ENCODE data around the gene WHRN.
A peak's percentile ranks its signal among the peaks of the same experiment; 100 is the strongest.

Gene WHRN

DNA sequence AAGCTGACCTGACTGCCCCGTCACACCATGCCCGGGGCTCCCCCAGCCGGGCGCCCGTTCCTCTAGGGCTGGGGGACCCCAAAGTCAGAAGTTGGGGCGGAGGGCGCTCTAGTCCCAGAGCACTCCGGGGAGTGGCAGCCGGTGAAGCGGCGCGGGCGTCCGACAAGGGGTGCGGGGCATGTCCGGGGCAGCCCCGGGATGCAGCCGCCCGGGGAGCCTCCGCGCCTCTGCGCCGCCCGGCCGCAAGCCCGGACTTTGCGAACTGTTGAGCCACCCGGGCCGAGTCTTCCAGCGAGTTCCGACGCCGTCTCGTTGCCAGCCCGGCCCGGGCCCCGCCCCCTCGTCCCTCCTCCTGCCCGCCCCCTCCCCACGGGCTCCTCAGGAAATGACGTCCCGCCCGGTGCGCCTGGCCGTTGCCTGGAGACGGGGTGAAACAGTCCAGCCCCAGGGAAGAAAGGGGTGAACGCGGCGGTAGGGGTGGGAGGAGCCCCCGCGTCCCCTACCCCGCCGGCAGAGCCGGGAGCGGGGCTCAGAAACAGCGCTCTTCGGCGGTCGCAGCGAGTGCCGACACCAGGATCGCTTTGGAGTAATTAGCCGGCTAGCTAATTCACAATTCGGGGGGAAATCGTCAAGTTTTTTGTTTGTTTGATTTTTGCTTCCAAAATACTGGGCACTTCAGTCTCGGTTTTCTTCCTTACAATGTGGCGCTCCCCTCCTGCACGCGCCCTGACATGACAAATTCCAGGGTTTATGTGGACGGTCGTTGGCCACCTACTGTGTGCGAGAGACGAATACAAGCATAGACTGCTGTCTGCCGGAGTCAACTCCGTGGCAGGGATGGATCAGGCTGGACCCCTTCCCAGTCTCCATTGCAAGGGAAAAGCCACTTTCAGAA, at the start of gene WHRN:
TSS of gene WHRN (minus strand) at position 287 of the 895 bp plus-strand sequence. CDS start 672 bp downstream, outside the sequence.
- peak; percentile 95 for DNase-seq (ENCODE audit: low spot score)

DNA sequence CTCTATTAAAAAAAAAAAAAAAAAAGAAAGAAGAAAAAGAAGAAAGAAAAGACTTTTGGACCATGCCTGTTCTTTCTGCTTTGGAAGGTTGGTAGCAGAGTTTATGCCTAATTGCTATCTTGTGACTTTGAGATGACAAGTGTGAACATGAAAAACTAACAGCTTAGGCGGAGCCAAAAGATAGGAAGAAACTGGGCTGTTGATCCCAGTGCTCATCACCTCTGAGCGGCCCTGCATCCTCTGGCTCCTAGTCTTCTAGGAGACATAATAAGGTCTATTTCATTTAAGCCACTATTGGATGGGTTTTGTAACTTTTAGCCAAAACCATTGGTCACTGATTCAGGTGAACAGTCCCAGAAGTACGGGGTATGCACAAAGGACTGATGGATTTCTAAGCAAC, 47.9 kb upstream of the WHRN start:
- DNase-seq (ENCODE audit: low spot score): no peak

DNA sequence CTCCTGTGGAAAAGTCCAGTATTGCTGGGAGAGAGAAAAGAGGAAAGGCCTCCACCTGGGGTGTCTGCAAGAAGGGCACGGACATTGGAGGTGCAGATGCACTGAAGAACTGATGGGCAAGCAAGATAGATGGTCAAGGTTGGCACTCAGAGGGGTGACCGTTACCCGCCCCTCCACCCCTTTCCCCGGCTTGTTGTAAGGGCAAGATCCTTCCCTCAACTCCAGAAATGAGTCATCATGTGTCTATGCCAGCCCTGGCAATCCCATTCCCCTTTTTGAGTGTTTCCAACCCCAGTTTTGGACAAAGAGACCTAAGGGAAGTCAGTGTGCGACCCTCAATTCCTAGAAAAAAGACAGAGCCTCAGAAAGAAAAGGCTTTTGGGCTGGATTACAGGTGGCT, 47.4 kb upstream of the WHRN start:
- DNase-seq (ENCODE audit: low spot score): no peak

DNA sequence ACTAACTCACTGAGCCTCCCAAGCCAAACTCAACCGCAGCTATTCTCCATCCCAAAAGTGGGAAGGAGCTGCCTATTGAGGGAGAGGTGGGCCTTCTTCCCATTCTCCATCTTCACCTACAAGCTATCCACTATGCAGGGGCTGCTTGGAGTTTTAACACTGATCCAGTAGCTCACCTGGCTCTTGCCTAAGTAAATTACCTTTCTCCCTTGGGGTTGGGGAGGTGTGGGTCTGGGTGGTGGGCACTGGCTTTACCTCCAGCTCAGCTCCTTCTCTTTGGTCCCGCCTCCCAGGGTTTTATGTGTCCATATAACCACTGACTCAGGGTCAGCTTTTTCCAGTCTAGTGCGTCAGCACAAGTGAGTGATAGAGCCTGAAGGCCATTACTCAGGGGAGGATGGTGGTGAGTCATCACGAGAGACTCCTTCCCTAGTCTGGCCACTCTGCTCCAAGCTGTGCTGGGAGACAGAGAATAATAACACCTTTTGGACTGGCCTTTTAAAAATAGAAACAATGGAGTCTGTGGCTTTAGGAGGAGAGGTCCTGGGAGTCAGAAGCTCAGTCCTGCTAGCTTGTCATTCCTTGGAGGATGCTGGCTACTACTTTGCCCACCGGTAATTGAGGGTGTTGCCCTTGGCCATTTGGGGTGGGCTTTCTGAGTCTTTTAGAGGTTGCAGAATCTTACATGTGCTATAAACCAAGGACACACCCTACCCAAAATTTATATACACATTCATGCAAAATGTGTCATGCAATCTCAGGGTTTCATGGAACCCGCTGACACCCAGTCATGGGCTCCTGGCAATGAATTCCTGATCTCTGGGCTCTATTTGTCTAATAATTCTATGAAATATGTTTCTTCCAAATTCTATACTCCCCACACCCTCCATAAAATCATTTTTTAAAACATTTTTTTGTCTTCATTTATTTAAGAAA, 46.7 kb upstream of the WHRN start:
- peak; percentile 43 for DNase-seq (ENCODE audit: low spot score)

DNA sequence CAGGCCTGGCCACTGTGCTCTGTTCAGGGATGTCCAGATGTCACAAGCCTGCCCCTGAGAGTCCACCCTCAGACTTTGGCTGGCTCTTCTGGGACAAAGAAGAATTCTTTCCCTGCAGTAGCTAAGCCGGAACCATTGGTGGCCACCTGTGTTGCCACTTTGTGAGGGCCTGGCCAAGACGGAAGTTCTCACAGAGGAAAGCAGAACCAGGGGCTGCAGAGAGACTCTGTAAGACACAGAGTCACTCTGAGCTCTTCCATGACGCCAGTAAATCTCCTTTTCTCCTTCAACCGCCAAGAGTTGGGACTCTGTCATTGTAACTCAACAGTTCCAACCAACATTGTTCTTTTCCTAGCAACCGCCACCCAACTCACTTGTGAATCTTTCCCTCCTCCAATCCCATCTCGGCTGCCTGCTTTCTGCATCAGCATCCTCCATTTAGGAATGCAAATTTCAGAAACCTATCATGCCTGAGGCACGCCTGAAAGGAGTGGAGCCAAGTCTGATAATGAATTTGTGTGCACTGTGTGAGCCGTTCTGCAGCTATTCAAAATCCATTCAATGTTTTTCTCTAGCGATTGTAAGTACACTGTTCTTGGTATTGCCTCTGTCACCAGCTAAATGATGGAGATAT, 44.5 kb upstream of the WHRN start:
- no peak for DNase-seq (ENCODE audit: low spot score)

DNA sequence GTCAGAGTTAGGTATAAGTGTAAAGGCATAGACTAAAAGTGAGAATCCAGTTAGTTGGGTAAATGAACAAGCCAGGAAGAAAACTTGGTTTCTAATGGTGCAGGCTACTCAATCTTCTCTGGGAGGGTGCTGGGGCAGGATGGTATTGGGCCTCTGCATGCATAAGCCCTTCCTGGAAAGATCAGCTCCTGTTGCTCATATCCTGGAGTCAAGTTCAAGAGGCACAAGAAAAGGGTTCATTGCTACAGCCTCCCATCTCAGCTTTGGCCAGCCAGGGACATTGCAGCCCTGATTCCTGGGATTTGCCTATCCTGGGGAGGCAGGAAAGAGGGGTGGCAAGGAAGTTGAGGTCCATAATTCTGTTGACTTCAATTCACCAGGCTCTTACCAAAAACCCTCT, 41.6 kb upstream of the WHRN start:
- no peak for DNase-seq (ENCODE audit: low spot score)

DNA sequence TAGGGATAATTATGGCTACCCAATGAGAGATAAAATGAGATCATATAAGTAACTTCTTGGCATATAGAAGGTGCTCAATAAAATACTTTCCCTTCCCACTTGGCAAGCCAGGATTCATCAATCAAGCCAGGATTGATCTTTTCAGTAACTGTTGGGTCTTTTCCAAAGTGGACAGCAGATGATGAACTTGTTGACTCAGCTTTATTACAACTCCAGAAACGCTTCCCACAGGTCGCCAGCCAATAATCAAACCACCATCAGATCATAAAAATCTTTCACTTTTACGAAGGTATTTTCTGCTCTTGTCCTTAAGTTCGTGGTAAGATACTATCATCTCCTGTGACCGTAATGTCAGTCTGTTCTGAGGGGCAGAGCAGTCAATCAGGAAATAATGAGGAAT, 39.8 kb upstream of the WHRN start:
- DNase-seq (ENCODE audit: low spot score): no peak

DNA sequence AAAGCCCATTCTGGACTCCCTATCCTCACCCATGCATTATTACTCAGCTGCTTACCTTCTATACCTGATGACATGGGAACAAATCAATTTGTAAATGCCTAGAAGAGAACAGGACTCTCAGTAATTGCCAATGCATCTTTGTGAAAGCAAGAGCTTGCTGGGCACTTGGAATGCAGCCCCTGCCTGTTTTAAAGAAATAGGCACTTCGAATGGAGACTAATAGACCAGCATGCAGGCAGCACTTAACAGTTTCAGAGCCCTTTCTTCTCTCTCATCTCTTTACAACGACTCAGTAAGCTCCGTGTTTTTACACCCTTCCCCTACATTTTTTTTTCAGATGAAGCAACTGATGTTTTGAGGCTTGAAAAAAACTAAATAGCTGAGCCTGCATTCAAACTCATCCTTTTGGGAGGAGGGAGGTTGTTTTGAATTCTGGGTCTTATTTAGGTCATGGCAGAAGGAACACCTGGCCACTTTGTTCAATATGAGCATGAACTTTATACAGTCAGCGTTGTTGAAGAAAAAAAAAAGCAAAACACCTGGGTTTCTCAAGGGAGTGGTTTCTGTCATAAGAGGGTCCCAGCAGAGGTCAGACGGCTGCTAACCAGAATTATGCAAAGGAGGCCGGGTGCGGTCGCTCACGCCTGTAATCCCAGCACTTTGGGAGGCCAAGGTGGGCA, 34.6 kb upstream of the WHRN start:
- no peak for DNase-seq (ENCODE audit: low spot score)

DNA sequence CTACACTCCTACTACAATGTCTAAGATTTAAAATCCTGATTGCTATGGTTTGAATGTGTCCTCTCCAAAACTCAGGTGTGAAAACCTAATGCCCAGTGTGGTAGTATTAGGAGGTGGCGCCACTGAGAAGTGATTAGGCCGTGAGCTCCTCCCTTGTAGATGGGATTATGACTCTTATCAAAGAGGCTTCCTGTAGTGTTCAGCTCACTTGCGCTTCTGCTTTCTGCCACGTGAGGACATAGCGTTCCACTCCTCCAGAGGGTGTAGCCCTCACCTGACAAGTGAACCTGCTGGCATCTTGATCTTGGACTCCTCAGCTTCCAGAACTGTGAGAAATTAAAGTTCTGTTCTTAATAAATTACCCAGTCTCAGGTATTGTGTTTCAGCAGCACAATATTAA, 33.0 kb upstream of the WHRN start:
- DNase-seq (ENCODE audit: low spot score): no peak

DNA sequence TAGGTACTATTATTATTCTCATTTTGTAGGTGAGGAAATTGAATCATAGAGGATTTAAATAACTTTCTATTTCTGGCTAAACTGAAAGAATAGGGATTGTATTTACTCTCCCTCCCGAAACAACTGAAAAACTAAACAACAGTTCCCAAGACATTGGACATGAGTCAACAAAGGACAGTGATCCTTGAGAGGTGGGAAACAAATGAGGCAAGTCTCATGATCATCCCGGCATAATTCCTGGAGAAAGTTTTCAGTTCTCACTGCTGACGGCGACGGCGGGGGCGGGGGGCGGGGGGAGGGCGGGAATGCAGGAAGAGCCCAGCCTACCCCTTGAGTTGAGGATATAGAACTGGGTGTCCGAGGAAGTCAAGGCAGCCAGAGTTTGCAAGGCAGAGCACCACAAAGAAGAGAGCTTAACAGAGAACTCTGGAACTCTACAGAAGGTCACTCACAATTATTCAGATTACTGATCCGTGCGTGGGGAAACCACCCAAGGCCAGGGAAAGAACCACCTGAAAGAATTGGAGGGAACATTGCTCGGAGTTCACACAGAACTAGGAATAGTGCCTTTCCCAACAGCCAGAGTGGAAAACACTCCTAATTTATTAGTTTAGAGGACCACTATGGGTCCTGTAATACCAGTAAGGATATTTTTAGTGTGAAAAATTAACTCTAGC, 27.4 kb upstream of the WHRN start:
- DNase-seq (ENCODE audit: low spot score): no peak

DNA sequence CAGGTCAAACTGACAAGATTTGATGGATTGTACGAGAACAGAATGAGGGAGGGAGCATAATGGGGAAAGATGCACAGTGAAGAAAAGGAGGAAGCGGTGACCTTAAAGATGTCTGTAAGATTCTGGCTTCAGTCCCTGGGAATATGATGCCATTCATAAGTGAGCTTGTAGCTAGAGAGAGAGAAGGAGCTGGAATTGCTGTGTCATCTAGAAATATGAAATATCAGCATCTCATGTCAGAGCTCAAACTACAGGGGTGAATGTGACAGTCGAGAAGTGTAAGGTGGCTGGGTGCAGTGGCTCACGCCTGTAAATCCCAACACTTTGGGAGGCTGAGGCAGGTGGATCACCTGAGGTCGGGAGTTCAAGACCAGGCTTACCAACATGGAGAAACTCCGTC, 24.0 kb upstream of the WHRN start:
- no peak for DNase-seq (ENCODE audit: low spot score)

DNA sequence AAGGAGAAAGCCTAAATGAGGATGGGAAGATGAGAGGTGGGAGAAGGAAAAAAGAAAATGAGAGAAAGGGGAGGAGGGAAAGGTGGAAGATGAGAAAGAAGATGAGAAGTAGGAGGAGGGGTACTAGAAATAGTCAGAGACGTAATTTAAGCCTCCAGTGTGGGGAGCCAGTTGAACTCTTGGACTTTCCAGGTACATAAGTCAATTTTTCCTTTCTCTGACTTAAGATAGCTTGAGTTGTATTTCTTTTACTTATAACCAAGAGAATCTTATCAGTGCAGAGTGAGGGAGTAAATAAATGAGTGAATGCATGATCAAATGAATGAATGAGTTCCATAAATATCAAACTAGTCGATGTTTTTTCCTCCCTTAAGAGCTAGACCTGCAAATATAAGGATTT, 21.5 kb upstream of the WHRN start:
- no peak for DNase-seq (ENCODE audit: low spot score)

DNA sequence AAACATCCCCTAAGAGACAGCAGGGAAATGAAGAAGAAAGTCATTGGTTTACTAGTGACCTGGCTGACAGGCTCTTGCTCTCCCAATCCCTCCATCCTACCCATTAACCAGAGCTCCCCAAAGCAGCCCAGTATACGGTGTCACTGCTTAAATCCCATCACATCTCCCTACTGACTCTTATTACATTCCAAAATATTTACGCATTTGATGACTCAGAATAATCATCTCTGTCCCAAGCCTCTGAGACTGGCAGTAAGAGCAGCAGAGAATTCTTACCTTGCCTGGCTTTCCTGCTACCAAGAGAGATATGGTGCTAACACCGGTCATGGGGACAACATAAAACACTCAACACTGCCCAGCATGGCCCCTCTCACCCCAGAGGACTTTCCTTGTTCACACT, 20.2 kb upstream of the WHRN start:
- DNase-seq (ENCODE audit: low spot score): no peak

DNA sequence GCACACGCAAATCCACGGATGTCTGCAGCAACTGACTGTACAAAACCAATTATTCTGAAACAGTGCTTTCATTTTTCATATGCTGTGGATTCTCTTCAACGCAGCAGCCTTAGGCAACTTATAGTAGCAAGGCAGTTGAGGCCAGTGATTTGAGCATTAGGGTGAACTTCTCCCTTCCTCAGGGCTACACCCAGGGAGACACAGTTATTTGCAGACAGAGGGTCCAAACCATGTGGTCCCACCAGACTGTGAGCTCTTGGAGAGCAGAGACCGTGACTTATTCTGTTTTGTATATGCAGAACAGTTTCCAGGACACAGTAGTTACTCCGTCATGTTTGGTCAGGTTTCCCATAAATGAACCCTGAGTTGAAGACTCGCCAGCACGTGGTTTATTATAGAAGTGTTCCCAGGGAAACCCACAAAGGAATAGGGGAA, 19.0 kb upstream of the WHRN start:
- DNase-seq (ENCODE audit: low spot score): no peak

DNA sequence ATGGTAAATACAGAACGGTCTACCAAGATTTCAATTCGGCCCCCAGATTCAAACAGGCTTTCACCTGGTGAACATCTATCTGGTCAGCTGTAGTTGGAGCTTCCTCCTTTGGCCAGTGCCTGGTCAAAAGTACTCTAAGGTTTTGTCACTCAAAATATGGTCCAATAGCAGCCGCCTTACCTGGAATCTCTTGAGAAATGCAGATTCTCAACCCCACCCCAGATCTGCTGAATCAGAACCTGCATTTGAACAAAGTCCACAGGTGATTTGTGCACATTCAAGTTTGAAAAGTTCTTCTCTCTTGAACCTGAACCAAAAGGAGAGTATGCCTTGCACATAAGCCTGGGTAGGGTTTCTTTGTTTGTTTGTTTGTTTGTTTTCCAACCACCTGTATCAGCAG, 17.6 kb upstream of the WHRN start:
- no peak for DNase-seq (ENCODE audit: low spot score)

DNA sequence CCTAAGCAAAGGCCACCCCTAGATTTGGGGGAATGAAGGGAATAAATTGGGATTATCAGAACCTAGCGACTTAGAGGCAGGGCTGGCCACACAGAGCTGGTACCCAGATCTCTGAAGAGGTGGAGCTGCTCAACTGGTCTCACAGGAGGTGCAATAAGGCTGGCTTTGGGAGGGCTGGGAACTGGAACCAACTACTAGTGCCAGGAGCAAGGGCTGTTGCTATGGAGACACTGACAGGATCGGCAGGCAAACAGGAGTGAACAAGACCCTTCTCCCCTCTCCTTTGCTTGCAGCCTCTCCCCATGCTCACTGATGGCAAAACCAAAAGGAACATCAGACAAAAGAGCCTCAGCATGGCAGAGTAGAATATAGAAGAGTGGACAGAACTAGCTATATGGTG, 17.0 kb upstream of the WHRN start:
- no peak for DNase-seq (ENCODE audit: low spot score)

DNA sequence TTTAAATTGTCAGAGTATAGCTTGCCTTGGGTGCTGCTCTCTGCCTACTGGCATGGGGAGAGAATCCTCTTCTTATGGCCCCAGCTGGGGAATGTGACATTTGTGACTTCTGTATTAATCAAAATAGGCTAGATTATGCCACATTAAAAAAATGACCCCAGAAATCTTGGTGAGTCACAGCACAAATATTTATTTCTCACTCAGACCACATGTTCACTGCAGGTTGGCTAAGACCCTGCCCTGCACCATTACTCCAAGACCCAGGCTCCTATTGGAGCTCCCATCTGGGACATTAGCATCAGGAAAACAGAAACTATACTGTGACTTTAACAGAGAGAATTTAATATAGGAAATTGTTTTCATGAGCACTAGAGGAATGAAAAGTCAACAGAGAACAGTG, 16.6 kb upstream of the WHRN start:
- no peak for DNase-seq (ENCODE audit: low spot score)

DNA sequence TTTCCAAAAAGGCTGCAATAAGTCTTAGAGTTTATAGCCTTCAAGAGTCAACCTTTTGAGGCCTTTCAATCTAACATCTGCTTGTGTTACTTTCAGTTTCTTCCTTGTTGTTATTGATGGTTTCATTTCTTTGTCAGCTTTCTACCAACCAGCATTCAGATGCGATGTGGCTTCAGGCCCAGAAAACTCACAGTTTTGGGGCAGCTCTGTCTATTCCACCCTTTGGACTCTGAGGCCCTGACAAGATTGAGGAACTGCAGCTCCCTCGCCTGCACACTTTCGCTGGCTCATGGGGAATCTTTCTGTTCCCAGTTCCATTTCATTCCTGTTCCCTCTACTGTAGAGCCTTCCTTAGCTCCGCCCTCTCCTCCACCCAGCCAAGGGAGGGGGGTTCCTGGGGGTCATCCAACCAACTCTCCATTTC, 13.3 kb upstream of the WHRN start:
- DNase-seq (ENCODE audit: low spot score): no peak

DNA sequence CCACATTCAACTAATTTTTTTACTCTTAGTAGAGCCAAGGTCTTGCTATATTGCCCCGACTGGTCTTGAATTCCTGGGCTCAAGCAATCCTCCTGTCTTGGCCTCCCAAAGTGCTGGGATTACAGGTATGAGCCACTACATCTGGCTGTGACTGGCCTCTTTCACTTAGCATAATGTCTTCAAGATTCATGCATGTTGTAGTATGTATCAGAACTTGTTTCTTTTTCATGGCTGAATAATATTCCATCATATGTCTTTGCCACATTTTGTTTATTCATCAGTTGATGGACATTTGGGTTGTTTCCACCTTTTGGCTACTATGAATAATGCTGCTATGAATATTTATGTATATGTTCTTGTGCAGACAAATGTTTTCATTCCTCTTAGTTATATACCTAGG, 12.8 kb upstream of the WHRN start:
- no peak for DNase-seq (ENCODE audit: low spot score)

DNA sequence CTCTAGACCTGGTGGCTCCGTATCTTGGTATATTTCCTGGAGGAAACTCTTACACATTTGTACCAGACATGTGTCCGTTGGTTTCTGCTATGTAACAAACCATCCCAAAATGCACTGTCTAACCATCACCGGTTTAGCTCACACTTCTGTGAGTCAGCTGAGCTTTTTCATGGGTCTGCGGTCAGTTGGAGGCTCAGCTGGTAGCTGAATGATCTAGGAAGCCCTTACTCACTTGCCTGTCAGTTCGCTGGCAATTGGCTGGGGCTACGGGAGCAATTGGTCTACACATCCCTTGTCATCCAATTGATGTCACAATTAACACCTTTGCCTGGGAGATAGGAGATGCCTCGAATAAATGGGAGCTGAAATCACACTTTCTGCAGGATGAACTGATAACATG, 11.6 kb upstream of the WHRN start:
- no peak for DNase-seq (ENCODE audit: low spot score)

DNA sequence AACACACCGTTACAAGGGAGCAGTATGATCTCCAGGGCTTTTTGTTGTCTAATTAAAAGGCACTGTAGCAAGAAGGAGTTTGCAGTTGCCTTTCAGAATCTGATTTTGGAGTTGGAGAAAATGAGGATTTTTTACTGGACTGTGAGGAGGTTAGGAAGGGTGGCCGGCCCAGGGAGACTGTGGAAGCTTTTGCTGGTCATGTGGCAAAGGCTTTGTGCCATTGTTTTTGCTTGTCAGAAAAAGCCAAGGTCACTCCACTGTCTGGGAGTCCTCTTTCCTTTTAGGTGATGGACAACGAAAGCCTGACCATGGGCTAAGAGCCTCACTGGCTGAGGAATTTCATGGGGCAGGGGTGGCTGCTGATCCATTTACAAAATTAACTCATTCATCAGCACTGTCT, 10.3 kb upstream of the WHRN start:
- no peak for DNase-seq (ENCODE audit: low spot score)

DNA sequence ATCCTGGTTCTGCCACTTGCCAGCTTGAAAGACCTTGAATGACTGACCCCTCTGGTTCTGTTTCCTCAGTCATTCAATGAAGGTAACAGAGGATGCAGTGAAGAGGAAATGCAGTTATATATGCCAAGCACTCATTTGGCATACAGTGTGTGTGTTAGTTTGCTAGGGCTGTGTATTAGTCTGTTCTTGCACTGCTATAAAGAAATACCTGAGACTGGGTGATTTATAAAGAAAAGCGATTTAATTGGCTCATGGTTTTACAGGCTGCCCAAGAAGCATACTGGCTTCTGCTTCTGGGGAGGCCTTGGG, 8.6 kb upstream of the WHRN start:
- DNase-seq (ENCODE audit: low spot score): no peak

Data from HuH-7.5 (cell line).